CD4-positive, CD25-positive, alpha-beta regulatory T cell (primary cell): ENCODE results near the gene TMSB10. TPM values are rescaled to one million over a fixed set of nuclear protein-coding genes. Genes with fewer than 3 reads are reported as not detected.
A peak's percentile ranks its signal among the peaks of the same experiment; 100 is the strongest.
"Not testable (repeated sequence)": the region's sequence is repeated elsewhere in the genome, so short reads cannot be mapped to it uniquely, and the experiment has no call there.

Experiments
- ATAC-seq, 2 donors: fragments of 150-1000 bp; cut with Tn5 transposase; one replicate each; pipeline ENCODE4 v1.10.0; 2021; ENCODE audit warnings: low read depth in 2 of 2, moderate number of reproducible peaks in 2 of 2, moderate library complexity in 1 of 2
- DNase-seq, 3 donors: peaks; one replicate each; pipeline versions ENCODE4 v3.0.0 to v3.0.0-alpha.2; 2012 to 2022; ENCODE audit warnings: mixed read lengths in 1 of 3
- H3K27ac ChIP-seq: one replicate; pipeline ENCODE4 v1.7.0; 2013; ENCODE audit warnings: mild to moderate bottlenecking, low read length; ENCODE audit not compliant: insufficient read depth, poor library complexity, severe bottlenecking
- H3K27me3 ChIP-seq: one replicate; pipeline ENCODE4 v1.7.0; 2013; ENCODE audit warnings: low read length; ENCODE audit not compliant: control insufficient read depth, insufficient read depth
- H3K36me3 ChIP-seq: one replicate; pipeline ENCODE4 v1.7.0; 2013; ENCODE audit warnings: mild to moderate bottlenecking, low read length, moderate library complexity; ENCODE audit not compliant: control insufficient read depth, insufficient read depth
- H3K4me1 ChIP-seq: 2 replicates; pipeline ENCODE4 v1.7.0; 2013; ENCODE audit warnings: mild to moderate bottlenecking, low read length; ENCODE audit not compliant: insufficient read depth, control insufficient read depth, poor library complexity, severe bottlenecking
- H3K4me3 ChIP-seq: one replicate; pipeline ENCODE4 v1.7.0; 2013; ENCODE audit warnings: low read depth, mild to moderate bottlenecking, low read length, moderate library complexity
- H3K9me3 ChIP-seq, 2 experiments: 1 replicate in 1 of 2; 2 replicates in 1 of 2; pipeline ENCODE4 v1.7.0; 2013; ENCODE audit warnings: low read length in 2 of 2, mild to moderate bottlenecking in 1 of 2, moderate library complexity in 1 of 2; ENCODE audit not compliant: control insufficient read depth in 2 of 2
- H3K27ac Mint-ChIP-seq, 3 donors: one replicate each; pipeline ENCODE4 v1.8.0; 2020 to 2022; ENCODE audit warnings: mild to moderate bottlenecking in 3 of 3, mixed read lengths in 3 of 3, moderate library complexity in 2 of 3
- H3K27me3 Mint-ChIP-seq: one replicate; pipeline ENCODE4 v1.8.0; 2022; ENCODE audit warnings: mild to moderate bottlenecking, mixed read lengths
- H3K36me3 Mint-ChIP-seq: one replicate; pipeline ENCODE4 v1.8.0; 2020; ENCODE audit warnings: mixed read lengths
- H3K4me1 Mint-ChIP-seq, 4 donors: one replicate each; pipeline ENCODE4 v1.8.0; 2020 to 2022; ENCODE audit warnings: mixed read lengths in 4 of 4, mild to moderate bottlenecking in 1 of 4
- H3K4me3 Mint-ChIP-seq, 4 donors: one replicate each; pipeline ENCODE4 v1.8.0; 2020 to 2022; ENCODE audit warnings: mild to moderate bottlenecking in 4 of 4, mixed read lengths in 4 of 4, moderate library complexity in 3 of 4
- H3K9me3 Mint-ChIP-seq, 7 donors: one replicate each; pipeline ENCODE4 v1.8.0; 2020 to 2022; ENCODE audit warnings: mixed read lengths in 7 of 7, mild to moderate bottlenecking in 3 of 7, moderate library complexity in 2 of 7
- polyA plus RNA-seq, 4 donors: library from polyadenylated mRNA; unstranded; fragments of 300-500 nt; fragmentation: Illumina TruSeq; gene quantifications; one replicate each; pipeline ENCODE4 v1.2.3, GENCODE V29; 2021
- total RNA-seq: library from RNA; stranded (reverse); gene quantifications from one replicate; pipeline ENCODE4 v1.2.3, GENCODE V29; 2022

TMSB10 gene
- total and polyA plus RNA-seq, 5 donors from 2014 or later = 2,468 to 10,693 (median 7,091) TPM

DNA sequence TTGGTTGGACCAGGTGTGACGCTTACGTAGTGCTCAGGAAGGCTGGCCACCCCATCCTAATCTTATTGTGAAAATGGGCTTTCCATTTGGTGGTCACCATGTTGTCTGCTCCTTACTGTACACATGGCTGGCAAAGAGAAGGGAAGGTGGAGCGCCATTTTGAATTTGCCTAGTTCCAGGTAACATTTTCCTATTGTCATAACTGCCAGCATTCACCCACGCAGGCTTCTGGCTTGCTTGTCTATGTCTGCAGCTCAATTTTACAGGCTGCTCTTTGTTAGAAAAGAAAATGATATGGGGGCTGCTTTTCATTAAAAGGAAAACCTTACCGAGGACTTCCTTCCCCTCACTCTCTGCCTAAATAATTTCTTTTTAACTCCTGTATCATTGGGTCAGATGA lies 12.4 kb downstream of the TMSB10 start:
- not testable (repeated sequence) for ATAC-seq, H3K4me3 ChIP-seq, H3K27me3 ChIP-seq, H3K36me3 Mint-ChIP-seq, H3K36me3 ChIP-seq, H3K27ac ChIP-seq, H3K9me3 ChIP-seq, H3K27me3 Mint-ChIP-seq, H3K9me3 Mint-ChIP-seq, DNase-seq
- H3K4me3 Mint-ChIP-seq = peak overlapping the region in 1 of 4 donors; percentile 32
- peaks cover 23% of the 10 kb centered on the region for H3K4me1 ChIP-seq
- peak overlapping the region in 1 of 3 donors; percentile 92 for H3K27ac Mint-ChIP-seq
- H3K4me1 Mint-ChIP-seq = peaks cover 17 to 39% (median 27%) of the 10 kb centered on the region in 4 donors

- no peaks in the 10 kb centered on the region for H3K27me3 Mint-ChIP-seq
- no peak for DNase-seq
- H3K4me1 ChIP-seq = peaks cover 23% of the 10 kb centered on the region
- H3K36me3 Mint-ChIP-seq = peaks cover 3% of the 10 kb centered on the region
- H3K4me3 ChIP-seq = no peak overlapping the region
- no peaks in the 10 kb centered on the region for H3K9me3 ChIP-seq
- peaks cover 14 to 40% (median 30%) of the 10 kb centered on the region in 4 donors for H3K4me1 Mint-ChIP-seq
- no peaks in the 10 kb centered on the region for H3K36me3 ChIP-seq
- peak overlapping the region in 2 of 4 donors; percentile 35 to 58 for H3K4me3 Mint-ChIP-seq
- H3K27ac ChIP-seq = peak overlapping the region; percentile 74
- no peak for ATAC-seq
- H3K27me3 ChIP-seq = no peaks in the 10 kb centered on the region
- H3K27ac Mint-ChIP-seq = peak overlapping the region; percentile 45 to 92 (median 90)
- no peaks in the 10 kb centered on the region for H3K9me3 Mint-ChIP-seq
These were observed 13.0 kb downstream of the TMSB10 start for GRCh38 chr2:84918430-84918829.

DNA sequence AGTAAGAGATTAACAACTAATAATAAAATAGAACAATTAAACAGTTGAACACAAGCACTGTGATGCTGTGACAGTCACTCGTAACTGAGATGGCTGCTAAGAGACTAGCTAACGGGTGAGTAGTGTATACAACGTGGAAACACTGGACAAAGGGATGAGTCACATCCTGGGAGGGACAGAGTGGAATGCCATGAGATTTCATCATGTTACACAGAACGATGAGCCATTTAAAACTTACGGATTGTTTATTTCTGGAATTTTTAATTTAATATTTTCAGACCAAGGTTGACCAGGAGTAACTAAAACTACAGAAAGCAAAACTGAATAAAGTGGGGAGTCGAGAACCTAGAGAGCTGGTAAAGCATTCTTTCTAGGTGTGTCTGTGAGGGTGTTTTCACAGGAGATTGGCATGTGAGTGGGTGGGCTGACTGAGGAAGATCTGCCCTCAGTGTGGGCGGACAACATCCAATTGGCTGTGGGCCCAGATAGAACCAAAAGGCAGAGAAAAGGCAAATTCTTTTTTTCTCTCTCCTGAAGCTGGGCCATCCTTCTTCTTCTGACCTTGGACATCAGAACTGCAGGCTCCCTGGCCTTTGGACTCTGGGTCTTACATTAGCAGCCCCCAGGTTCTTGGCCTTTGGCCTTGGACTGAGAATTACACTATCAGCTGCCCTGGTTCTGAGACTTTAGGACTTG lies 14.6 kb downstream of the TMSB10 start:
- Histone ChIP-seq H3K36me3 (no peaks in the 10 kb centered on the region), H3K4me1 (peaks cover 38% of the 10 kb centered on the region), H3K9me3 (no peaks in the 10 kb centered on the region), H3K4me3 (peak overlapping the region; percentile 63), H3K27ac (peak overlapping the region; percentile 74), H3K27me3 (no peaks in the 10 kb centered on the region)
- peaks cover 25 to 53% (median 38%) of the 10 kb centered on the region in 4 donors for H3K4me1 Mint-ChIP-seq
- no peaks in the 10 kb centered on the region for H3K27me3 Mint-ChIP-seq
- H3K4me3 Mint-ChIP-seq = peak overlapping the region; percentile 29 to 90 (median 70)
- peaks cover 3% of the 10 kb centered on the region for H3K36me3 Mint-ChIP-seq
- peak in 1 of 3 donors; percentile 71 for DNase-seq
- peak overlapping the region; percentile 90 to 98 (median 92) for H3K27ac Mint-ChIP-seq
- H3K9me3 Mint-ChIP-seq = peaks cover 0 to under 1% (median 0%) of the 10 kb centered on the region in 7 donors
- peak; percentile 47 to 51 for ATAC-seq

- H3K9me3 ChIP-seq = no peaks in the 10 kb centered on the region
- Mint-ChIP-seq H3K27ac (no peak overlapping the region), H3K36me3 (peaks cover 3% of the 10 kb centered on the region), H3K4me1 (peaks cover 31 to 72% (median 52%) of the 10 kb centered on the region in 4 donors), H3K9me3 (peaks cover 0 to 3% (median 0%) of the 10 kb centered on the region in 7 donors), H3K4me3 (peak overlapping the region in 1 of 4 donors; percentile 8), H3K27me3 (no peaks in the 10 kb centered on the region)
- ATAC-seq (no peak), DNase-seq (no peak)
- no peaks in the 10 kb centered on the region for H3K36me3 ChIP-seq
- no peaks in the 10 kb centered on the region for H3K27me3 ChIP-seq
- peaks cover 64% of the 10 kb centered on the region for H3K4me1 ChIP-seq
- peak overlapping the region; percentile 82 for H3K27ac ChIP-seq
- H3K4me3 ChIP-seq = no peak overlapping the region
These were observed 17.6 kb downstream of the TMSB10 start for GRCh38 chr2:84923009-84923408.

GRCh38 chr2:84924173-84925106 lies 19.0 kb downstream of the TMSB10 start:
- Histone ChIP-seq H3K27ac (peak overlapping the region; percentile 82), H3K9me3 (no peaks in the 10 kb centered on the region), H3K4me3 (peak overlapping the region; percentile 60), H3K36me3 (no peaks in the 10 kb centered on the region), H3K4me1 (peaks cover 63% of the 10 kb centered on the region), H3K27me3 (no peaks in the 10 kb centered on the region)
- H3K9me3 Mint-ChIP-seq = peaks cover 0 to 3% (median 0%) of the 10 kb centered on the region in 7 donors
- peaks cover 1% of the 10 kb centered on the region for H3K36me3 Mint-ChIP-seq
- DNase-seq (peak; percentile 64 to 91 (median 77)), ATAC-seq (peak; percentile 5 to 6)
- peak overlapping the region; percentile 95 to 100 (median 97) for H3K27ac Mint-ChIP-seq
- peak overlapping the region; percentile 95 to 98 (median 96) for H3K4me3 Mint-ChIP-seq
- H3K27me3 Mint-ChIP-seq = no peaks in the 10 kb centered on the region
- peaks cover 25 to 61% (median 41%) of the 10 kb centered on the region in 4 donors for H3K4me1 Mint-ChIP-seq

- Mint-ChIP-seq H3K9me3 (peaks cover 0 to 3% (median 0%) of the 10 kb centered on the region in 7 donors), H3K4me3 (peak overlapping the region; percentile 95 to 98 (median 97)), H3K27ac (peak overlapping the region; percentile 95 to 100 (median 97)), H3K36me3 (no peaks in the 10 kb centered on the region), H3K27me3 (no peaks in the 10 kb centered on the region), H3K4me1 (peaks cover 22 to 59% (median 37%) of the 10 kb centered on the region in 4 donors)
- peak; percentile 1 for ATAC-seq
- DNase-seq = no peak
- Histone ChIP-seq H3K9me3 (no peaks in the 10 kb centered on the region), H3K27ac (peak overlapping the region; percentile 82), H3K4me1 (peaks cover 57% of the 10 kb centered on the region), H3K27me3 (no peaks in the 10 kb centered on the region), H3K4me3 (peak overlapping the region; percentile 16), H3K36me3 (no peaks in the 10 kb centered on the region)
These were observed 19.9 kb downstream of the TMSB10 start for GRCh38 chr2:84925336-84925723.

- peak overlapping the region; percentile 95 to 98 (median 97) for H3K4me3 Mint-ChIP-seq
- DNase-seq (peak; percentile 93 to 98 (median 96)), ATAC-seq (peak; percentile 83 to 87)
- Histone ChIP-seq H3K9me3 (no peaks in the 10 kb centered on the region), H3K27ac (peak overlapping the region; percentile 82), H3K4me1 (peaks cover 58% of the 10 kb centered on the region), H3K4me3 (peak overlapping the region; percentile 83), H3K36me3 (no peaks in the 10 kb centered on the region), H3K27me3 (no peaks in the 10 kb centered on the region)
- peaks cover 22 to 59% (median 41%) of the 10 kb centered on the region in 4 donors for H3K4me1 Mint-ChIP-seq
- peaks cover 0 to 3% (median 0%) of the 10 kb centered on the region in 7 donors for H3K9me3 Mint-ChIP-seq
- no peaks in the 10 kb centered on the region for H3K27me3 Mint-ChIP-seq
- H3K27ac Mint-ChIP-seq = peak overlapping the region; percentile 95 to 100 (median 97)
- no peaks in the 10 kb centered on the region for H3K36me3 Mint-ChIP-seq
These were observed 20.4 kb downstream of the TMSB10 start for GRCh38 chr2:84925724-84926376.
